Liver (tissue), 9 donors: ENCODE measurements around the gene ADAM8. TPM values are rescaled to one million over a fixed set of nuclear protein-coding genes. Genes with fewer than 3 reads are reported as not detected.

Experiments
- DNase-seq: peaks from one replicate; pipeline ENCODE4 v3.0.0-alpha.2; 2017; ENCODE audit warnings: low spot score
- H3K27ac ChIP-seq, 2 donors: one replicate each; pipeline ENCODE4 v1.7.0; 2013; ENCODE audit warnings: inconsistent platforms in 2 of 2, low read length in 2 of 2, control low read depth in 1 of 2, low read depth in 1 of 2, mild to moderate bottlenecking in 1 of 2
- H3K27me3 ChIP-seq, 4 donors: one replicate each; pipeline versions ENCODE4 v1.6.1 to v1.7.0; 2013; ENCODE audit warnings: low read length in 3 of 4, inconsistent platforms in 1 of 4, mild to moderate bottlenecking in 1 of 4, moderate library complexity in 1 of 4; ENCODE audit not compliant: control insufficient read depth in 4 of 4, insufficient read depth in 4 of 4
- H3K36me3 ChIP-seq, 4 donors: one replicate each; pipeline versions ENCODE4 v1.6.1 to v1.7.0; 2013; ENCODE audit warnings: low read length in 3 of 4, mild to moderate bottlenecking in 3 of 4, low read depth in 1 of 4, moderate library complexity in 1 of 4; ENCODE audit not compliant: control insufficient read depth in 4 of 4, insufficient read depth in 3 of 4
- H3K4me1 ChIP-seq, 4 donors: one replicate each; pipeline versions ENCODE4 v1.6.1 to v1.7.0; 2013; ENCODE audit warnings: low read length in 3 of 4, mild to moderate bottlenecking in 3 of 4, moderate library complexity in 1 of 4; ENCODE audit not compliant: control insufficient read depth in 4 of 4, insufficient read depth in 4 of 4
- H3K4me3 ChIP-seq, 3 donors: one replicate each; pipeline versions ENCODE4 v1.6.1 to v1.7.0; 2013; ENCODE audit warnings: low read length in 3 of 3, control low read depth in 1 of 3, low read depth in 1 of 3, mild to moderate bottlenecking in 1 of 3
- H3K9ac ChIP-seq, 2 donors: one replicate each; pipeline ENCODE4 v1.7.0; 2013; ENCODE audit warnings: low read length in 2 of 2, mild to moderate bottlenecking in 2 of 2, moderate library complexity in 2 of 2, control low read depth in 1 of 2, low read depth in 1 of 2
- H3K9me3 ChIP-seq, 4 donors: one replicate each; pipeline versions ENCODE4 v1.6.1 to v1.7.0; 2013; ENCODE audit warnings: low read length in 3 of 4; ENCODE audit not compliant: control insufficient read depth in 4 of 4
- ATF3 ChIP-seq: IDR thresholded peaks from 2 replicates; pipeline ENCODE4 v1.6.1; 2016; ENCODE audit warnings: antibody characterized with exemption
- CTCF ChIP-seq: fragments of 150-350 bp; IDR thresholded peaks from 2 replicates; pipeline ENCODE4 v1.5.1; 2017; ENCODE audit warnings: improper control_type of control experiment, low read depth, low read length; ENCODE audit not compliant: missing input control
- EGR1 ChIP-seq, 2 donors: IDR thresholded peaks; 2 replicates each; pipeline ENCODE4 v1.6.1; 2016 to 2018; ENCODE audit warnings: antibody characterized with exemption in 2 of 2, low read depth in 2 of 2
- FOXA1 ChIP-seq: IDR thresholded peaks from 2 replicates; pipeline ENCODE4 v1.6.1; 2016; ENCODE audit warnings: antibody characterized with exemption
- FOXA2 ChIP-seq: IDR thresholded peaks from 2 replicates; pipeline ENCODE4 v1.6.1; 2016; ENCODE audit warnings: antibody characterized with exemption
- GABPA ChIP-seq, 2 donors: IDR thresholded peaks in 1 of 2; conservative IDR thresholded peaks in 1 of 2; 2 replicates each; pipeline ENCODE4 v1.6.1; 2016; ENCODE audit warnings: antibody characterized with exemption in 2 of 2, mild to moderate bottlenecking in 1 of 2, moderate library complexity in 1 of 2
- HNF4A ChIP-seq, 2 donors: conservative IDR thresholded peaks; 2 replicates each; pipeline ENCODE4 v1.6.1; 2016; ENCODE audit warnings: antibody characterized with exemption in 2 of 2, mild to moderate bottlenecking in 2 of 2
- HNF4G ChIP-seq: IDR thresholded peaks from 2 replicates; pipeline ENCODE4 v1.6.1; 2016; ENCODE audit warnings: antibody characterized with exemption
- JUND ChIP-seq, 2 donors: IDR thresholded peaks; 2 replicates each; pipeline ENCODE4 v1.6.1; 2016; ENCODE audit warnings: antibody characterized with exemption in 2 of 2
- MAX ChIP-seq: IDR thresholded peaks from 2 replicates; pipeline ENCODE4 v1.6.1; 2016; ENCODE audit warnings: antibody characterized with exemption
- NR2F2 ChIP-seq: IDR thresholded peaks from 2 replicates; pipeline ENCODE4 v1.6.1; 2016; ENCODE audit warnings: antibody characterized with exemption
- RAD21 ChIP-seq, 2 donors: IDR thresholded peaks; 2 replicates each; pipeline ENCODE4 v1.6.1; 2016; ENCODE audit warnings: antibody characterized with exemption in 2 of 2, mild to moderate bottlenecking in 2 of 2
- REST ChIP-seq: IDR thresholded peaks from 2 replicates; pipeline ENCODE4 v1.6.1; 2016; ENCODE audit warnings: antibody characterized with exemption, mild to moderate bottlenecking
- RXRA ChIP-seq, 2 donors: IDR thresholded peaks; 2 replicates each; pipeline ENCODE4 v1.6.1; 2017 to 2018; ENCODE audit warnings: antibody characterized with exemption in 2 of 2, mild to moderate bottlenecking in 1 of 2
- SP1 ChIP-seq: IDR thresholded peaks from 2 replicates; pipeline ENCODE4 v1.6.1; 2018; ENCODE audit warnings: antibody characterized with exemption, mild to moderate bottlenecking
- TAF1 ChIP-seq: conservative IDR thresholded peaks from 2 replicates; pipeline ENCODE4 v1.6.1; 2016; ENCODE audit warnings: antibody characterized with exemption, mild to moderate bottlenecking
- YY1 ChIP-seq: IDR thresholded peaks from 2 replicates; pipeline ENCODE4 v1.6.1; 2016; ENCODE audit warnings: antibody characterized with exemption, mild to moderate bottlenecking
- ZBTB33 ChIP-seq: IDR thresholded peaks from 2 replicates; pipeline ENCODE4 v1.6.1; 2016; ENCODE audit warnings: antibody characterized with exemption
- WGBS: extraction: QIAGEN DNeasy Blood & Tissue Kit; methylation state at CpG from one replicate; pipeline ENCODE4 v1.1.7; 2013; 5-methylcytosine and 5-hydroxymethylcytosine counted together
- polyA plus RNA-seq, 2 donors: library from polyadenylated mRNA; stranded (reverse) in 1 of 2; unstranded in 1 of 2; fragments of 200-250 nt in 1 of 2; fragments of >200 nt in 1 of 2; fragmentation: Nextera tagmentation in 1 of 2; extraction: Ambion mirVana in 1 of 2; gene quantifications; one replicate each; pipeline versions ENCODE4 v1.2.1 to v1.2.3, GENCODE V29; 2013 to 2015
- total RNA-seq, 2 donors: library from RNA; depleted of rRNA; stranded (reverse); fragments of >200 nt; gene quantifications; one replicate each; pipeline ENCODE4 v1.2.3, GENCODE V29; 2014
- donor health status: healthy.
- donor health status: healthy.
- donor health status: healthy.
- donor health status: healthy.
- donor health status: healthy.

ADAM8 gene
- total and polyA plus RNA-seq, 4 donors = 1.3 to 6.9 (median 3.7) TPM

GRCh38 chr10:133299224-133299623 lies 22.6 kb upstream of the ADAM8 start:
- no peak for DNase-seq
- peaks cover 0 to 1% (median 0%) of the 10 kb centered on the region in 4 donors for H3K4me1 ChIP-seq
- WGBS = 97% methylated on average over 10 of the region's 10 CpGs

More at GRCh38 chr10:133299224-133299623, 22.6 kb upstream of the ADAM8 start:
- no peak overlapping the region for H3K27ac ChIP-seq
- H3K9ac ChIP-seq = no peak overlapping the region
- no peaks in the 10 kb centered on the region for H3K27me3 ChIP-seq
- no peak overlapping the region for H3K4me3 ChIP-seq
- H3K9me3 ChIP-seq = no peaks in the 10 kb centered on the region
- H3K36me3 ChIP-seq = peaks cover 27 to 73% (median 45%) of the 10 kb centered on the region in 4 donors
- no peak for TF ChIP-seq CTCF
- no peak for TF ChIP-seq SP1
- TF ChIP-seq MAX = no peak
- no peak for TF ChIP-seq GABPA (IDR thresholded peaks at IDR 0.05 in 1 of 2, conservative IDR thresholded peaks at IDR 0.05 in 1 of 2)
- no peak for TF ChIP-seq TAF1
- TF ChIP-seq FOXA1 = no peak
- no peak for TF ChIP-seq FOXA2
- TF ChIP-seq EGR1 (IDR thresholded peaks at IDR 0.05; ENCODE audit: low read depth in 2 of 2) = no peak
- no peak for TF ChIP-seq RXRA (IDR thresholded peaks at IDR 0.05)
- no peak for TF ChIP-seq HNF4A (conservative IDR thresholded peaks at IDR 0.05)
- no peak for TF ChIP-seq RAD21 (IDR thresholded peaks at IDR 0.05)
- no peak for TF ChIP-seq REST
- TF ChIP-seq JUND (IDR thresholded peaks at IDR 0.05) = no peak
- no peak for TF ChIP-seq ATF3
- TF ChIP-seq ZBTB33 = no peak
- no peak for TF ChIP-seq HNF4G
- no peak for TF ChIP-seq NR2F2
- no peak for TF ChIP-seq YY1
